Fibroblast of upper back skin (primary cell): ENCODE results near the gene SNED1.
A peak's percentile ranks its signal among the peaks of the same experiment; 100 is the strongest.

Experiments
- DNase-seq: peaks from one replicate; pipeline ENCODE4 v3.0.0-alpha.2; 2013

Gene SNED1

DNA sequence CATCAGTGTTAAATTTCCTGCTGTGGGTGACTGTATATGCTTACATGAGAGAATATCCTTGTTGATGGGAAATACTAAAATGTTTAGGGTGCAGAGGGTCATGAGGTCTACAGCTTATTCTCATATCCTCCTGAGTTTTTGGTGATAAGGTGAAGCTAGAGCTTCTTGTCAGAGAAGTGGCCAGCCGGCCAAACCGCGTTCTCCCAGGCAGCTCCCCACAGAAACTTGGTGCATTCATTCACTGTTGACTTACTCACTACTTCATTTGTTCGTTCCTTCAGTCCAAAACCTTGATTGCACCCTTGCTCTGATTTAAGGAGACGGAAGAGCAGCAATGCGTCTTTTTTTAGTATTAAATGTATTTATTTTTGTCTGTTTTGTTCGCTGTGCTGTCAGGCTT is 8.7 kb downstream of the SNED1 start:
- no peak for DNase-seq

DNA sequence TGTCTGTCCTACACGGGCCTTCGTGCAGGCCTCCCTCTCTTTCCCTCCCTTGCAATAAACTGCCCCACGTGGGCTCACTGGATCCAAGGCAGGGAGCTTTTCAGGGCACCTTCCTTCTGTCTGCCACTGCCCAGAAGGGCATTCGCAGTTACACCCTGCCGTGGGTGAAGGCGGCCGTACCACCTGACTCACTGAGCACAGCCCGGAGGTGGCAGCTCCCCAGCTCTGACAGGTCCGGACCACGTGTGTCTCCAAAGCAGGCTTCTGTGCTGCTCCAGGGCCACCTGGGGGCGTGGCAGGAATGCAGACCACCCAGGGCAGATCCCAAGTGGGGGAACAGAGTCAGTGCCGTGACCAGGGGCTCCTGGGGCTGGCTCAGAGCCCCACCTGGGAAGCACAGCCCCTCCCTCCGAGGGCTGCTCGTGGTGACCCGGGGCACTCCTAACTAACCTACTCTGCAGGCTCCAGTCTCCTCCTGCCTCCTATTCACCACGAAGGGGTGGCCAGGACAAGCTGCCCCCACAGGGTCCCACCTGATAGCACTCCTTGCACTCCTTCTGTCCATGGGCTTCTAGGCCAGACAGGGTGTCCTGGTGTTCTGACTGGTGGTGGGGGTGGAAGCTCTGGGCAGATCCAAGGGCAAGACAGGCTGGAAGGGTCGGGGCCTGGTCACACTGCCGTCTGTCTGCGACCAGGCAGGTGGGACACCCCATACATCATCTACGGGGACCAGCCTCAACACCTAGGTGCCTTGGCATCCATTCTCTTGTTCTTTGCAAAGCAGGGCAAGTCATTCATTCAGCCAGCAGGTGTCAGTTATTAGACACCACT is 9.7 kb downstream of the SNED1 start:
- DNase-seq, result no peak

DNA sequence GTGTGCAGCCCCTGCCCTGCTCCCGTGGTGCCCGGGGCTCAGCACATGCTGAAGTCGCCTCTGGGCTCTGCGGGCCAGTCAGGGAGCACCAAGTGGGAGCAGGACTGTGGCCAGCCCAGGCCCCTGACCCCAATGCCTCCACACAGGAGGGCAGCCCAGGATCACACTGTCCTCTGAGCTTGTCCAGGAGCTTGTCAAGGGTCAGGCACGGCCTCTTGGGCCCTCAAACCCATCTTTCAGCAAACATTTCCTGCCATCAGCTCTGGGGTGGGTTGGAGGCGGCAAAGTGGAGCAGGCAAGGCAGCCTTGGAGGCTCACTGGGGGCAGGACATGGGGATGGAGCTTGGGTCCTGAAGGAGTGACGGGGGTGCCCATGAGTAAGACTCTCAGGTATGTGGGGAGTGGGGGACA is 10.3 kb downstream of the SNED1 start:
- DNase-seq, result no peak

DNA sequence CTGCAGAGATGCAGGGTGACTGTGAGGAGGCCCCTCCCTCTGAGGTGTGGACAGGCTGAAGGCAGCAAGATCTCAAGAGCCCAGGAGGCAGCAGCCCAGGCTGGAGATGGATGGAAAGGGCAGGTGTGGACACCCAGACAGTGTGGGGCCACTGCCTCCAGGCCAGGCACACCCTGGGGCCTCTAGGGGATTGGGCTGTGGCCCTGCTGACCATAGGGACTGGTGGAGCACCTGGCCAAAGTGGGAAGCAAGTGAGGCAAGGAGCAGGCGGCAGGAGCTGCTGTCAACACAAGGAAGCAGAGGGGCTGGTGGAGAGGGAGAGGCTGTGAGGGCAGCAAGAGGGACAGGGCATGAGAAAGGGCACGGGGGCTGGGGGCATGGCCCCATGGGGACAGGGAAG is 10.8 kb downstream of the SNED1 start:
- DNase-seq, result no peak

DNA sequence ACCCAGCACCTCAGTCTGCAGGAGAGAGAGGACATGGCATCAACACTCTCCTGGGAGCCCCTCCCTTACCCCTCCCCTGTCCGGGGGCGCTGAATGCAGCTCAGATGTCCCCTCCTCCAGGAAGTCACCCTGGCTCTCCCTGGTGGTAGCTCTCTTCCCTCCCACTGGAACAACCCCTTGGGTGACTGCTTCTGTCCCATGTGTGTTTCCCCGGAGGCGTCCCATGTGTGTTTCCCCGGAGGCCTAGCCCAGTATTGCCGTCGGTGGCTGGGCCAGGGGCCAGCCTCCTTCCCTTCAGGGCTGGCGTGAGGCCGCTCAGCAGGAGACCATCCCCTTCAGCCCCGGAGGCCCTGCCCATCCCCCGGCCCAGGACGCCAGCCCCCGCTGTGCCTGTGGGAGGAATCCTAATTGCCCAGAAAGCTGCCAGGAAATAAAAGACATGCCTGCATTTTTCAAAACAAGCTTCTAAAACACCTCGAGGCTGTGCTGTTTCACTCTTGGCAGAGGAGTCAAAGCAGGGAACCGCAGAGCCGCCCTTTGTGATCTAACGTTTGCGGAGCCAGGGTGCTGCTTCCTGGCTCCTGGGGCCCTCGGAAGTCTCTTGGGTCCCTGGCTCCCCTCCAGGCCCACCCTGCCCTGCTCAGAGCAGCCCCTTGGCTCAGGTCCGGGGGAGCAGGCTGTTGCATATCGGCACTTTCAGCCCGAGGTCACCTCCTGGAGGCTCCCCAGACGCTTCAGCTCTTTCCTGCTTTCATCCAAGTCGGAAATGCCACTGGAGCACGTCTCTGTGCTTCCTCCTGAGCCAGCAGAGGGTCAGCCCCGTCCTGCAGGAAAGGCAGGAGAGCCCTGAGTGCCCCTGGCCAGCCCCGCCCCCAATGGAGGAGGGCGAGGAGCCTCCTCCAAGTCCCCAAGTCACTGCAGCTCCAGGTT is 11.4 kb downstream of the SNED1 start:
- DNase-seq, result peak; percentile 84

DNA sequence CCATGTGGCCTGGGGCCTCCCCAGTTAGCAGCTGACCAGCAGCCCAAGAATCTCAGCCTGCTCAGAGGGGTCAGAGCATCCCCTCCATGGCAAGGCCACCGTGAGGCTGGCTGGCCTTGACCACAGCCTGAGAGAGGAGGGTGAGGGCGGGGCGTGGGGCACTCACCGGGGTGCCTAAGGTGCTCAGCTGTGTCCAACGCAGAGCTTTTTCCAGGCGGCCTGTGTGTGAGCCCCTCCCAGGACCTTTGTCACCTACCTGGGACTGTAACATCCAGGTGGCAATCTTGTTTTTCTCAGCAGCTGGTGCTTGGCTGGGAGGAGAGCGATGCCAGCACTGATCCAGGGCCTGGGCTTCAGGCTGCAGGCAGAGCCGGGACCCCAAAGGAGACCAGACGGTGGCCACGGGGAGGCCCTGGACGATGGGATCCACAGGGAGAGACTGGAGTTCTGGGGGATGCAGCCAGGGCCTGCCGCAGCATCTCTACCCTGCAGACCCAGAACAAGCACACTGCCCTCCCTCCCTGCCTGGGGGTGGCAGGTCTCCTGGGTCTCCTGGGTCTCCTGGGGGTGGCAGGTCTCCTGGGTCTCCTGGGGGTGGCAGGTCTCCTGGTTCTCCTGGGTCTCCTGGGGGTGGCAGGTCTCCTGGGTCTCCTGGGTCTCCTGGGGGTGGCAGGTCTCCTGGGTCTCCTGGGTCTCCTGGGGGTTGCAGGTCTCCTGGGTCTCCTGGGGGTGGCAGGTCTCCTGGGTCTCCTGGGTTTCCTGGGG is 12.3 kb downstream of the SNED1 start:
- no peak for DNase-seq

DNA sequence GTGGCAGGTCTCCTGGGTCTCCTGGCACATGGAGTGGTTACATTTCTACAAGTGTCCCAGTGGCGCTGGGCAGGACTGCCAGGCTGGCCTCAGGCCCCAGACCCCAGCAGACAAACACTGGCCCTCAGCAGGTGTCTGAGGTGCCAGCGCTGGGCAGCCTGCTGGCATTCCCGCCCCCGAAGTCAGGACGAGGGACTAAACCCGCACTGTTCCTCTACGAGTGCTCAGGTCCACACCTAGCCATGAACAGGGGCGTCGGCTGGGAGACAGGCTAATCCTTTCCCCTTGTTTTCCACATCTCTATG is 12.8 kb downstream of the SNED1 start:
- DNase-seq, result no peak

DNA sequence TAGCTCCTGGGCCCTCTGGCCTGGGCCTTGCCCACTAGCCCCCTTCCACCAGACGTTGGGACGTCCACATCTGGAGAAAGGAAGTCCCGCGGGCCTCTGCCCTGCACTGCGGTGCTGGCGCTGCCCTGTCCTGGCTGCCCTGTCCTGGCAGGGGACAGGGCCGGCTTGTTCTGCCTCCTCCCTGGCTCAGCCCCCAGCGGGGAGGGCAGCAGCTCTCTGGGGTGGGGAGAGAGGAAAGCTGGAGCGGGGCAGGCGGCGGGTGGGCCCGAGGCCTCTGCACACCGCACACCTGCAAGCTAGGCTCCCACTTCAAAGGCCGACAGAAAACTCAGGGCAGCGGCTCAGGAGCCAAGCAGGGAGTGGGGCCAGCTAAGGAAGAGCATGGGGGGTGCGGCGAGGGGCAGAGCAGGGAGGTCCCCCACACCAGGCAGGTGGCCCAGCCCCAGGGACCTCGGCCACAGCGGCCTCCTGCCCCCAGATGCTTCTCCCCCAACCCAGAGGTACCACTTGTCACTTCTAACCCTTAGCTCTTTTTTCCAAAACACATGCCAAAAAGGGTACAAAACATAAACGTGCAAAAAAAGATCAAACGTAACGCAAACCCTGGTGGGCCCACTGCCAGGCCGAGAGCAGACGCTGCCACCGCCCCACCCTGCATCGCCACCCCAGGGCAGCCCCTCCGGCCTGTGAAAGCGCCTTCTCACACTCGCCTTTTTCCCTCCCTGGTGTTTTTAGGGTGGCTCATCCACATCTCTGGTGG is 13.5 kb downstream of the SNED1 start:
- no peak for DNase-seq

DNA sequence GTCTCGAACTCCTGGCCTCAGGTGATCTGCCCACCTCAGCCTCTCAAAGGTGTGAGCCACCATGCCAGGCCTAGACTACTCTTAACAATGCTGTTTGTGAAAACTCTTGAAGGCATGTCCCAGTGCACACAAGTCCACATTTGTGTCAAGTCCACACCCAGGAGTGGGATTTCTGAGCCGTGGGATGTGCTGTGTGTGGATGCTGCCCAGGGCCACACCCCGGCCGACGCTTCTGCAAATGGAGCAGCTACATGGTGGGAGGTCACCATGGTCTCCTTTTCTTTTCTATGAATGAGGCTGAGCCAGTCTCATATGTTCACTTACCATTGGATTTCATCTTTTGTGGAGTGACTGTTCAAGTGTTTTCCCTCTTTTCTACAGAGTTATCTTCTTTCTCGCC is 15.8 kb downstream of the SNED1 start:
- no peak for DNase-seq

DNA sequence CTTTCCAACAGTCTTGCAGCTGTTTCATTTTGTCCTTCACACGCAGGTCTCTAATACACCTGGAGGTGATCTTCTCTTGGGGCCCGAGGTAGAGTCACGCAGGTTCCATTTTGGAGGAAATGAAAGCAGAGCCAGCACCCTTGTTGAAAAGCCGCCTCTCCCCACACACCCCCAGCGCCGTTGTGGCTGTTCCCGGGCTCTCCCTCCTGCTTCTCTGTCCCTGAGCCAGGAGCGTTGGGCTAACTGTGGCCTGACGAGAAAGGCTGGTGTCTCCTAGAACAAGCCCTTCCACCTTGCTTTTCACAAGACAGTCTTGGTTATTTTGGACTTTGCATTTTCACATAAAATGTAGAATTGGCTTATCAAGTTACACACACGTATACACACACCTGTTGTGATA is 16.3 kb downstream of the SNED1 start:
- no peak for DNase-seq

DNA sequence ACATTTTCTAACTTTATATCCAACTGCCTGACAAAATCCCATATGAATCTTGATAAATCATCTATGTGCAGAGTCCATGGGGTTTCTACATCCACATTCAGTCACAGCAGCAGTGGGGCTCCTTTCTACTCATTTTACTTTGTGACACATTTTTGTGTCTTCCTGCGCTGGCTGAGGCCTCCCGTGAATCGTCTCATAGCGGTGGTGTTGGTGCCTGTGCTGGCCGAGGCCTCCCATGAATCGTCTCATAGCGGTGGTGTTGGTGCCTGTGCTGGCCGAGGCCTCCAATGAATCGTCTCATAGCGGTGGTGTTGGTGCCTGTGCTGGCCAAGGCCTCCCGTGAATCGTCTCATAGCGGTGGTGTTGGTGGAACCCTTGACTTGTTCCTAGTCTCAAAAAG is 17.0 kb downstream of the SNED1 start:
- DNase-seq, result no peak

DNA sequence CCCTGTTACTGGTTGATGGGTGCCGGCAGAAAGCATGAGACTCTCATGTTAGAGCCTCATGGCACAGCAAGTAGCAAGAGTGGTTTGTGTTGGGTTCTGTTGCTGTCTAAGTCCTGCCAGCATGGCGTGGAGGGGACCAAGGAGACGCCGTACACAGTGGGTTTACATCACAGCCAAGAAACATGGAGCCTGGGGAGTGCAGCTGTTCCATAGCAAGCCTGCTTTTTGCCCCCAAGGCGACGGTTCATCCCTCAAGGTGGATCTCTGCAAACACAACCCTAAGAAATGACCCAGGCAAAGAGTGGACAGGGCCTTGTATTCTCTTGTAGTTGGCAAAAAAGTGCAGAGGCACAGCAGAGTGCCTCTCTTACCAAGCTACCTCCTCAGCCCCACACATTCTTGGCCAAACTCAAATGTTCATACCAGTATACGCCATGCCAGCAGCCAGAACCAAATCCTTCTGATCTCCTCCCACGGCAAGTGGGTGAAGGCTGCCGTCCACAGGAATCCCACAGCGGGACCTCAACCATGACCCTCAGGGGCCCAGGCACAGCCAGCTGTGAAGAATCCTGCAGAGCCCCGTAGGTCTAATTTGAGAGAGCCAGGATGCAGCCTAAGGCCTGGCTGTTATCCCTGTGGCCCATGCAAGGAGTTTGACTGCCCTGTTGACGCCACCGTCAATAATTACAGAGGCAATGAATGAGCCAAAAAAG is 19.0 kb downstream of the SNED1 start:
- DNase-seq, result no peak

DNA sequence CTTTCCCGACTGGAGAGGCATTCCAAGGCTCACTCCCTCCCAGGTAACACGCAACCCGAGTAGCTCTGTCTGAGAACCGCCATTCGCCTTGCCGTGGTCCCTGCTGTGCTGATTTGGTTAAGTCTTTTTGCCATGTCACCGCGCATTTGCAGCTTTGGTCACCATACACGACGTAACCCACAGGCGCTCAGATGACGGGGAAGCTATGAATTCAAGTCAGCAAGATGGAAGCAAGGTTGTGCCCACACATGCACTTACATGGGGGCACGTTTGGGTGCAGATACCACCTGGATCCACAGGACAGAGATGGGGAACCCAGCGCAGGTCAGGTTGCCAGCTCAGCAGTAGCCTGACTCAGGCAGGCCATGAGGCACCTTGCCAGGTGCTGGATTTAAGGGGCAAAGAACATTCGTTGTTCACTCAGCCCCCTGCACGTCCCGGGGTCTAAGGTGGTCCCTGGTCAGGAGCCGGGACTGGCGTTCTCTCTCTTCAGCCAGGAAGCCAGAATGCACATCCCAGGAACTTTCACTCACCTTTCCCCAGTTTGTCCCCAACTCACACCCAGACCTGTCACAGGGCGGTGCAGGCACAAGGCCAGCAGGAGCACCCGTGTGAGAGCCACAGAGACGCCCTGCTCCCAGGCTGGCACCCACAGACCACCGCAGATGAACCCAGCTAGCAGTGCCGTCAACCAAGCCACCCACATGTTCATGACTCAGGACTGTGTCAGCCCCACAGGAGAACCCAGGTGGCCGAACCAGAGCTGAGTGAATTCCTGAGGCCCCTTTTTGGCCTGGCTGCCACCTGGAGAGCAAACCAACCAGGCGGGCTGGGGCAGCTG is 19.9 kb downstream of the SNED1 start:
- DNase-seq, result no peak

DNA sequence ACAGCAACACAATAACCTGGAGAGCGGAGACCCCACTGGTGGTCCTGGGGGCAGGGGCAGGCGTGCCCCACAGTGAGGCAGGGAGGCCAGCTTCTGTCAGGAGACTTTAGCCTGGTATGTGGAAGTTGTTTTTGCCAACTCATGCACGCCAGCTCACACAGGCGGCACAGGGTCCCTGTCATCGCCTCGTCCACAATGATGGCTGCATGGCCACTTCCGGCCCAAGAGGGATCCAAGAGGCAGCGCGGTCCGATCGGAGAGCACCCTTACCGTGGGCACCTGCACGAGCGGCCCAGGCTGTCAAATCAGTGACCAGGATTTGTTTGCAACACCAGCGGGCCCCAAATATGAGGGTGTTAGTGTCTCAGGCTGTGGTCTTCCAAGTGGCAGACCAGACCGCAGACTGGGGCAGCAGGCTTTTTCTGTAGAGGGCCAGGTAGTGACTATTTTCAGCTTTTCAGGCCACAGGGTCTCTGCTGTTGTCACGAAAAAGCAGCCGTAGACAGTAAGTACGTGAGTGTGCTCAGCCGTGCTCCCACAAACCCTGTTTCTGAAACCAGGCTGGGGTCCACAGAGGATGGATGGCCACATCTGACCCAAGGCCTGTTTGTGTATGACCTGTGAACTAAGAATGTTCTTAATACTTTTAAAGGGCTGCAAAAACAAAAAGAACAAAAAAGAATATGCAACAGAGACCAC is 21.2 kb downstream of the SNED1 start:
- DNase-seq, result no peak

DNA sequence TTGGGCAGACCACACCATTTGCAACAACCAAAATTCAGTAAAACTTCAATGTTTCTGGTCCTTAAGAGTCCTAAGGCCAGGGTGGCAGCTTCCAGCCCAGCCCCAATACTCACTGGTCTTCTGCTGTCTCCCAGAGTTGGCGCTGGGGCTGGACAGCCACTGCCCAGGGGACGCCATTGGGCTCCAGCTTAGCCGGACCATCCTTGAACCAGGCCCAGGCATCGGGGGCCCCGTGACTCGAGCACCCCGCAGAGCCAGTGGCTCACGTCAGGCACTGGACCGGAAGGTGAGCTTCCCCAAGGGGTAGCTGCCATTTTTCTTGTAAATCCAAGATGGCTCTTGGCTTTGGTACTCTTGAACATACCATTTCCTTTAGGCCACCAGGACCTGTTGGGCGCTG is 21.8 kb downstream of the SNED1 start:
- no peak for DNase-seq

DNA sequence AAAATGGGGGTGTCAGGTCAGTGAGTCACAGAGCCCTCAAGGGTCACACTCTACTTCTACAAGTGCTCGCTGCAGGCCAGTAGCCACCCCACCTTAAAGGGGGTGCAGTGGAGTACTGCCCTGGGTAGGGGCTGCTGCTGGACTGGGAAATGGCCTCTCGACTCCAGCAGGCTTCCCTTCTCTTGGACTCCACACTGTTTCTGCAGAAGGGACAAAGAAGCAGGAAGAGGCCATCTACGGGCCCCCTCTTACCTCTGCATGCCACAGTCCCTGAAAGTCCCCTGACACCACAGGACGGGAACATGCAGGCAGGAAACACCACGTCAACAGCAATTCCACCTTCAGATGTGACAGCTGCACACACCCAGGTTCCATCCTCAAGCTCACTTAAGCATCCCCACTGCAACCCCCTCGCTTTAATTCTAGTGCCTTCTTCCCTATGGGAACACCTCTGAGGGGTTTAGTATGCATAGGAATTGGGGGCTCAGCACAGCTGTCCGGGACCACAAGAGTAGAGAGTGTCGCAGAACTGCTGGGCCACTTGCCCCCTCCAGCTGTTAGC is 22.3 kb downstream of the SNED1 start:
- no peak for DNase-seq

DNA sequence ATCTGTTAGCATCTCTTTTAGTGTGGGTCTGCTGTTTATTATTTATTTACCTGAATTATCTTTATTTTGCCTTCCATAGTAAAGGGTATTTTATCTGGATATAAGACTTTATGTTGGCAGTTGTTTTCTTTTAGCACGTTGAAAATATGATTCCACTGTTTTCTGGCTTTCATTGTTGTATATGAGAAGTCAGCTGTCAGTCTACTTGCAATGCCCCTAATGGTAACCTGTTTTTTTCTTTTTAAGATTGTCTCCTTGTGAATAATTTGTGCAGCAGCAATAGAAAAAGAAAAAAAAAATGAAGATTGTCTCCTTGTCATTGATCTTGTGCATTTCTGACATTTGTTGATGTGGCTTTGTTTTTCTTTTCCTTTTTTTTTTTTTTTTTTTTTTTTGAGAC is 27.2 kb downstream of the SNED1 start:
- no peak for DNase-seq

DNA sequence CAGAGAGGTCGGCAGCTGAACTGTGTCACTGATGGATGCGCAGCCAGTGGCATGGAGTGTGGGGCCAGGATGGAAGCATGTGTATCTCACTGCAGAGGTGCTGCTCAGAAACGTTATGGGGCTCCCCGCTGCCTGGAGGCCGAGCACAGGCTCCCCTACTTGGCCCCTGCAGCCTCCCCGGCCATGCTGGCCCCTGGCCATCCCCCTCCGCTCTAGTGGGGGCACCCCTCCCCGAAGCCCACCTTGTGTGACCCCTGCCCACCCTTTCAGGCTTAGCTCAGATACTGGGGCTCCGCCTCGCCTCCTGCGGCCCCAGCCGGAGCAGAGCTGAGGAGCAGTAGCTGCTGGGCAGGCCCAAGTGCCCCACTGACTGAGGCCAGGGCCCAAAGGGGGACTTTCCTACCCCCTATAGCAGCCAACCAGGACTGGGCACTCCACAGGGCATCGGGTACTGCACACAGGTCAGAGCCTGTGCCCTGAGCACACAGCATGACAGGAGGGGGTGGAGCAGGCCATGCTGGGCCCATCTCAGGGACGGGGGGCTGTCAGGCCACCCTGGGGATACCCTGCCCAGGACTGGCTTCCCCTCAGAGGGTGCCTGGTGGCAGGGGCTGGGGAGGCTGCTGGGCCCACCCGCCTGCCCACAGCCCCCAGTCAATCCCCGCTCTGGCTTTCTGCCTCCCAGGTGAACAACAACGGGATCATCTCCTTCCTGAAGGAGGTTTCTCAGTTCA is 31.3 kb downstream of the SNED1 start:
- DNase-seq, result no peak

DNA sequence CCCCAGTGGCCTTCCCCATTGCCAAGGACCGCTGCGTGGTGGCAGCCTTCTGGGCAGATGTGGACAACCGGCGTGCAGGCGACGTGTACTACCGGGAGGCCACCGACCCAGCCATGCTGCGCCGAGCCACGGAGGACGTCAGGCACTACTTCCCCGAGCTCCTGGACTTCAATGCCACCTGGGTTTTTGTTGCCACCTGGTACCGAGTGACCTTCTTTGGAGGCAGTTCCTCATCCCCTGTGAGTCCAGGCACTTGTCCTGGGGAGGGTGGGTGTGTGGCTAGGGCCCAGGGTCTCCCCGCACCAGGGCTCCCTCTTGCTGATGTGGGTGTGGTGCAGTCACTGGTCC is 31.9 kb downstream of the SNED1 start:
- no peak for DNase-seq

DNA sequence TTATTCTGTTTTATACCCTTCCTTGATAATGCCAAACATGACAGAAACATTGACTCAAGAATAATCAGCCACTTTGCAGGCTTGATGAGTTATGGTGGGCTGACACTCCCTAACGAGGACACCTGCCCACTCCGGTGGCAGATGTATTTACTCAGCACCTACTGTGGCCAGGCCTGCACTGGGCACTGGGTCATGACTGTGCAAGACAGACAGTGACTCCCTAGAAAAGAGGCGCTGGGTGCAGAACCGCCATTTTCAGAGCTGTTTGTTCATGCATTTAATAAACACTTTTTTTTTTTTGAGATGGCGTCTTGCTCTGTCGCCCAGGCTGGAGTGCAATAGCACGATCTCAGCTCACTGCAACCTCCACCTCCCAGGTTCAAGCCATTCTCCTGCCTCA is 32.5 kb downstream of the SNED1 start:
- DNase-seq, result no peak
